ENCODE results near the gene AHNAK.

The AHNAK gene

DNA sequence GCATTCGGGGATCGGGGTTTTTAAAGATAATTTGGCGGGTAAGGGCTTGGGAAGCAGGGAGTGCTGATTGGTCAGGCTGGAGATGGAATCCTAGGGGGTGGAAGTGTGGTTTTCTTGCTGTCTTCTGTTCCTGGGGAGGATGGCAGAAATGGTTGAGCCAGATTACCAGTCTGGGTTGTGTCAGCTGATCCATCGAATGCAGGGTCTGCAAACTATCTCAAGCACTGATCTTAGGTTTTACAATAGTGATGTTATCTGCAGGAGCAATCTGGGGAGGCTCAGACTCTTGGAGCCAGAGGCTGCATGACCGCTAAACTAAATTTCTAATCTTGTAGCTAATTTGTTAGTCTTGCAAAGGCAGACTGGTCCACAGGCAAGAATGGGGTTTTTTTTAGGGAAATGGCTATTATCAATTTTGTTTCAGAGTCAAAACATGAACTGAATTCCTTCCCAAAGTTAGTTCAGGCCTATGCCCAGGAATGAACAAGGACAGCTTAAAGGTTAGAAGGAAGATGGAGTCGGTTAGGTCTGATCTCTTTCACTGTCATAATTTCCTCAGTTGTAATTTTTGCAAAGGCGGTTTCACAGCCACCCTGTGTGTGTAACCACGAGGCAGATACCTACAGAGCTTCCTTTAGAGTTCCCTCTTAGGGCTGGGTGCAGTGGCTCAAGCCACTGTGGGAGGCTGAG, 117.6 kb downstream of the AHNAK start:
- no peak for DNase-seq

DNA sequence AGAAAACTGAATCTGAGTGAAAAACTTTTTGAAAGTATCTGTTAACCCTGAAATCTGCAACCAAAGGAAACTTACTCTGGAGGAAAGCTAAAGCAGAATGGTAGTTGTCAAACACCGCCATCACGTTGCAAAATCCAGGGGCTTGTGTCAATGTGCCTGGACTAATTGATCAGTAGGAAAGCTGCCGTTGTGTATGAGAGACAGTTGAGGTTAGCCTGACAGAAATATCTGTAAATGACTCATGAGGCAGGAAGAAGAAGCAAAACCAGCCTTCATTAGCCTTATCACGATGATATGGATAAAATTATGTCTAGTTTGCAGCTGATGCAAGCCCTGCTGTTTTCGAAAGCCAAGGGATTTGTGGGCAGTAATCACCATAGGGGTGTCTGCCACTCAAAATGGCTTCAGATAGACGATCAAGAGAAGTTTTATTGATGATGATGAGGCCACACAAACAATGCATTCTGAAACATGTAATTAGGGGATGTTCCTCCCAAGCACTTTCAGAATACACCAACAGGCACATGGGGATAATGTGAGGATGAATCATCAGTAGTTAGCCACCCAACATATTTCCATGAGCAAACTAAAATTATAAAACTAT, 118.9 kb downstream of the AHNAK start:
- DNase-seq: peak; percentile 82

DNA sequence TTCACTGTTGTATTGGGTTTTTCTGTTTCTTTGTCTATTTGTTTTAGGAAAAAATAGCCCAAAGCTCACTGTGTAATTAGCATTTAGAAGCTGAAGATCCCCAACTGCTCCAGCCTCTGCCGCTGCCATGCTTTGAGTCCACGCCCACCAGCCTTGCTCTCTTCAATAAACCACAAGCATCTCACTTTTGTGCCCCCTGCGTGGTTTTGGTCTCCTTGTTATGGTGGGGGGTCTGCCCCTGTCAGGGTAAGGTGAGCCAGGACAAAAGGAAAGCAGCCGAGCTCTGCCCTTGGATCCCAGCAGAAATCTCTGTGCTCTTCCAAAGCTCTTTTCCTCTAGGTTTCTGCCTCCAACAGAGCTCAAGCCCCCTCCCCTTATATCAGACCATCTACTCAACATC, 123.6 kb downstream of the AHNAK start:
- no peak for DNase-seq

DNA sequence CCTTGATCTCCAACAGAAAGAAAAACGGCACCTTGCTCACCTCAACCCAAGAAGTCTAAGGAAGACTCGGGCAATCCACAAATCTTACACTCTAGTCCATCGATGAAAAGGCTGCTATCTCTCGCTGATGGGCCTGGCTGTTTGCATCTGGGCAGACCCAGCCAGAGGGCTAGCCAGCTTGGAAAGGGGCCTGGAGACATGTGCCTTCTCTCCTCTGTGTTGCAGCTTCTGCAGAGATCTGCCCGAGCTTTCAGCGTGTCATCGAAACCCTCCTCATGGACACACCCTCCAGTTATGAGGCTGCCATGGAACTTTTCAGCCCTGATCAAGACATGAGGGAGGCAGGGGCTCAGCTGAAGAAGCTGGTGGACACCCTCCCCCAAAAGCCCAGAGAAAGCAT, 124.6 kb downstream of the AHNAK start:
- DNase-seq: no peak

DNA sequence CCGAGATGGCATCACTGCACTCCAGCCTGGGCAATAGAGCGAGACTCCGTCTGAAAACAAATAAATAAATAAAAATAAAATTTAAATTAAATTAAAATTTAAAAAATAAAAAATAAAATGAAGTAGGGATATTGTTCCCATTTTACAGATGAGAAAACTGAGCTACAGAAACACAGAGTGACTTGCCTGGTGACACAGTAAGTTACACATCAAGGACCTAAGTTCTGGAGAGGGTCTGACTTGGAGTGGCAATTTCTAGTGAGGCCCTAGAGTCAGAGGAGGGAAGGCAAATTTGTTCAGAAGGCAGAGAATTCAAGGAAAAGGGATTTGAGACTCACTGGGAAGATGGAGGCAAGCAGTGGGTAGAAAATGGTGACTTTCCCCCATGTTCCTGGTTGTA, 125.7 kb downstream of the AHNAK start:
- no peak for DNase-seq

DNA sequence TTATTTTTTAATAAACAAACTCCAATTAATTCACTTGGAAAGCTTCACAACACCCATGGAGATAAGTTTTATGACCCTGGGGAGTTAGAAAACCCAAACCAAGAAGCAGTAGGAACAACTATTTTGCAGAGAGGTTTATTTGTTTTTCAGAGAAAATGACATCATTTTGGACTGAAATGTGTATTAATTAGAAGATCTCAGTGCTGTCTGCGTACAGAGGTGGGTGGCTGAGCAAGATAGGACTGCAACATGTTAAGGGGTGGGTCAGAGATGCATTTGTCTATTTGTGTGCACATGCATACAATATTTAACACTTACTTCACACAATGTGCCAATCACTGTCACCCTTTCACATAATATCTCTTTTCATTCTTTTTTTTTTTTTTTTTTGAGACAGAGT, 126.7 kb downstream of the AHNAK start:
- no peak for DNase-seq

DNA sequence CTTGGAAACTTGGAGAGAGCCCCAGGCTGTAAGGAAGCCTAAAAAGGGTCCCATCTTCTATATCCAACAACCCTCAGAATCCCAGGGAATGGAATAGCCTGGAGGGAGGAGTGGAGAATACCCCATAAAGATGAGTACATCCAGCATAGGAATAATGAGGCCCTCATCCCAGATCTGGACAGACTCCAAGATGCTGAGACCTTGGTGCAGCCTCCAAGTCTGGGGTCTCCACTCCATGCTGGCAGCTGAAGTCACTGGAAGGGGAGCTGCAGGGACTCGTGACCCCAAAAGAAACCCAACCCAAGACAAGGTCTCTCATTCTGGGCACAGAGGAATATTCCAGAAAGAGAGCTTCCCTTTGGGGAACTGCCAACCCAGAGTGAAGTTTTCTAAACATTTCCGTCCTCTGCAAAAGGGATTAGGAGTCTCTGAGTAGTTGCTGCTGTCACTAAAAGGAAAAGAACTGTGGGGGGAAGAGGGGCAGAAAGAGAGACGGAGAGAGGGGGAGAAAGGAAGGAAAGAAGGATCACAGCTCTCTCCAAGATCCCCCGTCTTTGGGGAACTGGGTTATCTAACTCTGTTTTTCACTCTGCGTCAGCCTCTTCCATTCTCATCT, 127.2 kb downstream of the AHNAK start:
- DNase-seq: no peak

DNA sequence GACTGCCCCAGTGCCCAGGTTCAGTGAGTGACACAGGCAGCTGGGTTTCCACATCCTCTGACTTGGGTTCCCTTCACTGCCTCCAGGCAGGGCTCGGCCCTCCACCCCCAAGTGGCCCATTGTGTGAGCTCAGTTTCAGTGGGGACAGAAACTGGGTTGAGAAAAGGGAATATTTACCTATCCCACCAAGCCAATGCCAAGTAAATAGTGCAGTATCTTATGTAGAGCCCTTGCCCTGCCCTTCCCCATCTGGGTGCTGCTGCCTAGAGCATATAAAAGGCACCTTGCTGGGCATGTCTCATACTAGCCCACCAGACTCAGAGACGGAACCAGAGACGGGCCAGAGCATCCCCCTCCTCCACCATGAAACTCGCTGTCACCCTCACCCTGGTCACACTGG, 127.9 kb downstream of the AHNAK start, which contains the start of gene SCGB1A1:
TSS of gene SCGB1A1 (plus strand) at position 301 of the 400 bp plus-strand sequence. CDS start at position 364, 63 bp downstream.
- DNase-seq: no peak

DNA sequence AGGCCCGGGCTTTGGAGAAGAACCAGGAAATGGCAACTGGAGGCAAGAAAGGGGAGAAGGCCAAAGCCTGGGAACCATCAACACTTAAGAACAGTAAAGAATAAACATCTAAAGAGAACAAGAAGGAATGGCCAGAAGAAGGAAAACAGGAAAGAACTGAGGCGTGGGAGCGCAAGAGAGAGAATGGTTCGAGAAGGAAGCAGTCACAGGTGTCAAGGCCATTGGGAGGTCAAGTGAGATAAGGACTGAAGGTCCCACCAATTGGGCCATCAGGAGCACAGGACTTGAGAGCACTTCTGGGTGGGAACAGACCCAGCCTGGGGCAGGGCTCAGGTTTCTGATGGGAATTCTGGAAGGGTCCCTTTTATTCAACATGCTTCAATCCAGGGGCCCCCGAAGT, 128.5 kb downstream of the AHNAK start:
- no peak for DNase-seq

DNA sequence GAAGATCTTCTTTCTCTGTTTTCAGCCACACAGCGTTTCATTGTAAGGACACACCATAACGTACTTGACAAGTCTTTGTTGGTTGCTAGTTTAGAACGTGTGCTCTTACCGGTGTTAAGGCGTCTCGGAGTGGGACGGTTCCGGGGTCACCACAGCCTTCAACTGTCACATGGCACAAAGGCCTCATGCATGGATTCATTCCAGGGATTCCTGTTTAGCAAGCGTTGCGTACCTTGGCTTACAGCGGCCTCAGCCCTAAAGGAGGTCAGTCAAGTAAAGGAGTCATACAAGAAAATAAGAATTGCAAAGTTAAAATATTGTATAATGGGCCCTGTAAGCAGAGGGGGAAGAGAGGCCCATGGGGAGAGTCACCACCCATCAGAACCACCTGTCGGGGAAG, 130.0 kb downstream of the AHNAK start:
- DNase-seq: no peak

DNA sequence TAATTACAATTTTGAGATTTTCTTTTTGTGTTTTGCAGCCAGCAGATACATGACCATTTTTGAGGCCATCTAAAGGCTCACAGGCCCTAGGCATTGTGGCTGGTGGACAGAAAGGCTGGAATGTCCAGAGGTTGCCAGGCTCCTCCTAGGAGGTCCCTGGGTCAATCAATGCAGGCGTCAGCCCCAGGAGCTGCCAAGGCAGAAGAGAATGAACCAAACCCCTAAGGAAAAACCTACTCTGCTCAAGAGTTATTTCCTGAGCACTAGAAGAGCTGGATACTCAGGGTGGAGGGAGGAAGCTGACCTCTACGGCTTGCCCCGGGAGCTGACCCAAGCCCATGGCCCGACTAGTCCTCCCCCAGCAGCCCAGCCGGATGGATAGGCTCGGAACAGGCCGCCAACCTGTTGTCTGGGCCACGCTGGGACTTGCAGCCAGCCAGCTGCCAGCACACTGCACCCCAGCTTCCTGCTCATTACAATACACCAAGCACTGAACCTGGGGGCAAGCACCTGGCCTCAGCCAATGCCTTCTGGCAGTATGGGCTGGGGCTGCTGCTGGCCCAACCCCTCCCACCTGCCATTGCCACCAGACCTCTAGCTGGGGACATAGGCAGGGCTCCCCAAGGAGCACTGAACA, 133.4 kb downstream of the AHNAK start:
- no peak for DNase-seq

DNA sequence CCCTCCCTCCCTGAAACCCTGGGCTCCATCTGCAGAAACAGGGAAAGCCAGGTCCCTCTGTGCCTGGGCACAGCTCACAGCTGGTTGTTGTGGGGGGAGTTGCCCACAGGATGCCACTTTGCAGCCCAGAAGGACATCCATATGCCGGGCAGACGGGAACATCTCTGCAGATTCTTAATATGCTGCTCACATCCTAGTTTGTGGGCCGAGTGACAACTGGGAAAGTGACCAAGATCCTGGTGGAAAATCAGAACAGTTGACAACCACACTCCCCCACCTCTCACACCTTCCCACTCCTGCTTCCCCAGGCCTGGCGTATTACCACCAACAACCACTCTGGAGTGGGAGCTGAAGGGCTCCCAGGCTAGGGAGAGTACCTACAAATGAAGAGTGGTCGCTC, 135.1 kb downstream of the AHNAK start:
- DNase-seq: no peak

DNA sequence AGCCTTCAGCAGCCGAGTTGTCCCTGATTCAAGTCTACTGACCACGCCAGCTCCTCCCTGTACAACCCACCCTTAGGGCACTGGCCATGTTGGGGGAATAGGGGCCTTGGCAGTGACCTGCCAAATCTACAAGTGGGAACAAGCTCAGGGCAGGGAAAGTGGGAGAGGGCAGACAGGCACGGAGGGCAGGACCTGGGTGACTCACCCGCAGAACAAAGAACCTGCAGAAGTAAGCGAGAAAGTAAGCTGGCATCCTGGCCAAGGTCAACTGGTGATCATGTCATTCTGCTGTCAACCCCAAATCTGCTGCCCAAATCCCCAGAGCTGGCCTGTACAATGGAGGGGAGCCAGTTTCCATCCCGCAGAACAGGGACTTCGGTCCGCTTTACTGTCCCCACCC, 135.6 kb downstream of the AHNAK start:
- no peak for DNase-seq

DNA sequence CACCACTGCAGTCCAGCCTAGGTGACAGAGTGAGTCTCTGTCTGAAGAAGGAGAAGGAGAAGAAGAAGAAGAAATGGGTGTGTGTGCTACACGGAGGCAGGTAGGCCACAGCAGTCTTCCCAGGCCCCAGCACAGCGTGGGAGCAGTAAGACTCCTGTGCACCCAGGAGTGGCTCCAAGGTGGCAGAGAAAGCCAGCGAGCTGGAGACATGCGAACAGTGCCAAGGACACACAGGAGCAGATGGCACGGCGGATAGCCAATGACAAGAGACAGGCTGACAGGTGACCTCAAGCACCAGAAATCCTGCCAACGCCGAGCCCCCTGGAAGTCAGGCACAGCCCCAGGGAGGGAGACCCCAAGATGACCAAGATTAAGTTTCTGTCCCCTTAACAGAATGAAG, 136.8 kb downstream of the AHNAK start:
- DNase-seq: no peak

DNA sequence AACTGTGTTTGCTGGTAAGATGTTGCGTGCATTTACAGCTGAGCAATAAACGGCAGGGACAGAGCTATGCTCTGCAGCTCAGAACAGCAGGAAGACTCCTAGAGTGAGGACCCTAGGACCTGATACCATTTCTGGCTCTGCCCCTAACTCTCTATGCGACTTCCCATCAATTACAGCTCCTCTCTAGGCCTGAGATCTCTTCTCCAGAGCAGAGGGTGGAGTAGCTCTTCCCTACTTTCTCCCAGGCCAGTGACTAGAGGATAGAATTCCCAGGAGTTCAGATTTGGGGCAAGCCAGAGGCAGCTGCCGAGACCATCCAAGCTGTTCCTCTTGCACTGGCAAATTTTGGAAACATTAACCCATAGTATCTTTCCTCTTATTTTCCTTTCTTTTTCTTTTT, 140.6 kb downstream of the AHNAK start:
- no peak for DNase-seq

DNA sequence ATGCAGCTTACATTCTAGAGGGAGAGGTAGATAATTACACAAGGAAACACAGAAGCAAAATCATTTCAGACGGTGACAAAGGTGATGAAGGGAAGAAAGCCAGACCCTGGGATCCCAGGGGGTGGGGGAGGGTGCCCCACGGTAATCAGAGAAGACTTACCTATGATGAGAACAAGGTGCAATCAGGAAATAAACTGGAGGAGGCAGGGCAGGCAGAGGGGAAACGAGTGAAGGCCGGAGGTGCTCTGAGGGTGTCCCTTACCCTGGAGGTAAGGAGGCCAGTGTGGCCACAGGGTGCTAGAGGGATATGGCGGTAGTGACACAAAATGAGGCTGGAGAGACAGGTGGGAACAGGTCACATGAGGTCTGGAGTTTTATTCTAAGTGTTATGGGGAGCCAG, 141.7 kb downstream of the AHNAK start:
- DNase-seq: no peak

DNA sequence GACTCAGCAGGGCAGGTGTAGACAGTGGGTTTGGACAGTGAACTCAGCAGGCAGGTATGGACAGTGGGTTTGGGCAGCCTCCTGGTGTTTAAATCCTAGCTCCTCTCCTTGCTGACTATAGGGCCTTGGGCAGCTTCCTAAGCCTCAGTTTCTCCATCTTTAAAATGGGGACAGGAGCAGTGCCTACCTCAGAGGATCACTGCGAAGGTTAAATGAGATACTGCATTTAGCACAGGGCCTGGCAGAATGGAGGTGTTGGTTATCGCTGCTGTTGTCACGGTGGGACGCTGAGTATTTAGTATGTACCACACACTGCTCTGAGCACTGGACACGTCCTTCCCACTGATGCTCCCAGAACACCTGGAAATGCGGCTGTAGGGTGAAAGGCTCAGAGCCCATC, 142.2 kb downstream of the AHNAK start:
- no peak for DNase-seq

DNA sequence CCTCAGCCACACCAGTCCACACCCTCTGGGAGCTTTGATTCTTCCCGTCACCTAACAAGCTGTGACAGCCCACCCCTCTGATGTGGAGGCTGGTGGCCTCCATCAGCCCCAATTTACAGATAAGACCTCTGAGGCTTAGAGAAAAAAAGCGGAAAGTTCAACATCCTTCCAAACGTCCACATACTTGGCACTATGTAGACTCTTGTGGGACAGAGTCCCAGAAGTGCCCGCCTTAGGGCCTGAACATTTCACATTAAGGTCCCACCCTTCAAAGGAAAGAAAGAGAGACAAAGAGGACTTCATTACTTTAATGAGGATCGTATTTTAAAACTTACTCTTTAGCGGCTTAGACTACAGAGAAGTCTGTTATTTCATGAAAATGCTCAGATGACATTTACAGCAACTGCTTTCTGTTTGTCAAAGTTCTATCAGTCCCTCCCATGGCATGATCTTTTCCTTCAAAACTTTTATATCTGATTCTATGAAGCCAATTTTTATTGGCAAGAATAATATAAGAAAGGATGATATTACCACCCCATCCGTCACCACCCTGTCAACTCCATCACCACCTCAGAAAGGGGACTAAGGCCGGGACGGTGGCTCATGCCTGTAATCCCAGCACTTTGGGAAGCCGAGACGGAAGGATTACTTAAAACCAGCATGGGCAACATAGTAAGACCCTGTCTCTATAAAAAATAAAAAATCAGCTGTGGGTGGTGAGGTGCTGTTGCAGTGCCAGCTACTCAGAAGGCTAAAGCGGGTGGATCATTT, 143.5 kb downstream of the AHNAK start:
- DNase-seq: no peak

DNA sequence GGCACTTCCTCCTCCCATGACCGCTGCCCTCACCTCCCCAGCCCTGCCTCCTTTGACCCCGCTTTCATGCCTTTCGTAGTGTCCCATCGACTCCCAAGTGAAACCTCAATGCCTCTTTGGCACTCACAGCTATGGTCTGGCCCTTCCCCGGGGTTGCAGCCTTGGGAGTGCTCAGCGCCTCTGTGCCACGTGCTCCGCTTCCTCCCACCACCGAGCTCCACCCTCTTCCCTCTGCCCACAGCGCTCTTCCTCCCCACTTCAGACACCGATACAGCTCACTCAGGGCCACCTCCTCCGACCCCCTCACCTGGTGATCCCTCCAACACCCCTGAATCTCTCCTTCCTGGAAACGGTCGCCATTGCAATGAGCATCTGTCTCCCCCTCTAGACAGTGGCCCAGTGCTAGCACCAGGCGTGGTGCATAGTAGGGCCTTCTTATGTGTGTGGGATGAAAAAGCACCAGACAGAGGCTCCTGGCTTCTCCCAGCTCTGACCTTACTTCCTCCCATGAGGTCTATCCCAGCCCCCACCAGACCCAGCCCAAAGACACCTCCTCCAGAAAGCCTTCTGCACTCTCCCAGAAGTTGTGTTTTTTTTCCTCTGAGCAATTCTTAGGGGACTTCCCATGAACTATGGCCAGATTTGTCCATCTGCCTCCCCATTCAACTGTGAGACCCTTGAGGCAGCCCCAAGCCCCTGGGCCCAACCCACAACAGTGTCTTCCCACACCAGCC, 144.2 kb downstream of the AHNAK start:
- DNase-seq: peak; percentile 61

DNA sequence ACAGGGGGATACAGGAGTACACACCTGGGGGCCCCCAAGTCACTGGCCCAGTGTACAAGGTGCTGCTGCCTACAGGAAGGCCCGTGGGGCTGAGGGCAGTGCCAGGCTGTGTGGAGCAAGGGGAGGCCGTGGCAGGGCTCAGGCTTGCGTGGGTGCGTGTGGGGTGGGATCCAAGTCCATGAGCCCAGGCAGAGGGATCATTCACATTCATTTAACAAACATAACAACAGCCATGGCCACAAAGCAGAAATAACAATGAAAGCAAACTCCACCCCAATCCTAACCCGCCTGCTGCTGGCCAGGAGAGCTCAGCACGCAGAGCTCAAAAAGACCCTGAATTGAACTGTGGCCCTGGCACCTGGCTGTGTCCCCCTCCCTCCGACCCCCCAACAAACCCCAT, 144.8 kb downstream of the AHNAK start:
- DNase-seq: no peak

DNA sequence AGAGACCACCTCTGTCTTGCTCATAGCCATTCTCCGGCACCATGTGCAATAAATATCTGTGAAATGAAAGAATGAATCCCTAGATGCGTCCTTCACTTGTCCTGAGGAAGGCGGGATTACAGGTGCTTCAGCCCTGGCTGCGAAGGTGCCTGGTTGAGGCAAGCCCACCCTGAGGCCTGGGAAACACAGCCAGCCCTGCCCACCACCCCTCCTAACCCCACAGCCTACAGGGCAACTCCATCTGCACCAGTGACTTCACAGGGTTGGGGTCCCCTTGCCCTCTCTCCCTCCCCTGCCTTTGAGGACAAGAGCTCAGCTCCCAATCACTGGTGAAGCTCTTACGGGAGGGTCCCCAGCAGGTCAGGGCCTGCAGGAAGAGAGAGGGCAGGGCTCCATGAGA, 145.2 kb downstream of the AHNAK start:
- DNase-seq: no peak

DNA sequence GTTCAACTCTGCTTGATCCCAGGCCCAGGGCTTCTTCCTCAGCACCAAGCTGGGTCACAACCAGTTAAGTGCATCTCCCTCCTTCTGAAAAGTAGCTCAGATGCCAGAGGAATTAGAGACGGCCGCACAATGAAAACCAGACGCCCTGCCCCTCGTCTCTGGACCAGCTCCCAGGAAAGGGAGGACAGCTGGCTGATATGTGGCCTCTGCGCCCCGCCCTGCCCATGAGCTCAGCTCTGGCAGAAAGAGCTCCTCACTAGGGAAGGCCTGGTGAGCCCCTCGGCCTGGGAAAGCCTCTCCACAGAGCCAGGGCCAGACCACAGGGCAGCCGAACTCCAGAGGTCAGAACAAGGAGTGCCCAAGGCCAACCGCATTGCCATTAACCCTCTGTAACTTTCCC, 145.8 kb downstream of the AHNAK start:
- no peak for DNase-seq

DNA sequence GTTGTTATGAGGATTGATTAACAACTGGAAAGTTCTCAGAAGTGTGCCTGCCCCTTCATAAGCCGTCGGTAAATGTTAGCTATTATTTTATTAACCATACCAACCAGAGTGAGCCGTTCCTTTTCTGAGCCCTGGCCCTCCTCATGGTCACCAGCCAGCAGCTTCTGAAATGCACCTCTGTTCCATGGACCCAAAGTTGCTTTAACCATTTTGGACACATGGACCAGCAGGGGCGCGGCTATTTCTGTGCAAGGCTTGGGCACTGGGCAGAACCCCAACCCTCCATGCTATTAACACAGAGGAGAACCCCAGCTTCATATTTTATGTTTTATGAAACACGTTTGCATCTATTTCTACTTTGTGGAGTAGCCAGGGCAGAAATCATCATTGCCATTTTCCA, 146.3 kb downstream of the AHNAK start:
- DNase-seq: no peak
